ENCODE results near the gene RASAL2.

GRCh38 chr1:178328728-178329127, 234.8 kb downstream of the RASAL2 start:
- no peak for TF ChIP-seq CTBP1 (IDR thresholded peaks at IDR 0.05; ENCODE audit: borderline replicate concordance)
- no peak for TF ChIP-seq FOXK2 (IDR thresholded peaks at IDR 0.05)
- TF ChIP-seq FOXM1 (IDR thresholded peaks at IDR 0.05; ENCODE audit: borderline replicate concordance), result no peak
- TF ChIP-seq SP1 (IDR thresholded peaks at IDR 0.05), result no peak
- no peak for TF ChIP-seq SUZ12 (IDR thresholded peaks at IDR 0.05)
- no peak for TF ChIP-seq BHLHE40 (IDR thresholded peaks at IDR 0.05; ENCODE audit: borderline replicate concordance)
- no peak for TF ChIP-seq ARNT (IDR thresholded peaks at IDR 0.05)
- TF ChIP-seq NFRKB (IDR thresholded peaks at IDR 0.05), result no peak
- TF ChIP-seq LEF1 (IDR thresholded peaks at IDR 0.05; ENCODE audit: borderline replicate concordance), result no peak

All from HEK293T (cell line).